Common myeloid progenitor, CD34-positive (primary cell): Measurements from ENCODE around the gene BANK1.
A peak's percentile ranks its signal among the peaks of the same experiment; 100 is the strongest.

ENCODE experiments used
- CTCF ChIA-PET: fragments of 350-600 bp; sonication (Branson Sonifier 250); formaldehyde crosslinking; loops from one replicate; lab custom pipeline; 2021; ENCODE audit warnings: antibody characterized with exemption; lab: Charles Lee
- POLR2A ChIA-PET: fragments of 350-600 bp; sonication (Branson Sonifier 250); formaldehyde crosslinking; loops from one replicate; lab custom pipeline; 2021; ENCODE audit warnings: antibody characterized with exemption; lab: Charles Lee
- DNase-seq, 3 donors: peaks; one replicate each; pipeline versions ENCODE4 v3.0.0 to v3.0.0-alpha.2; 2013
- H3K27ac ChIP-seq, 2 experiments: 1 replicate in 1 of 2; 2 replicates in 1 of 2; pipeline ENCODE4 v1.7.0; 2013; ENCODE audit warnings: inconsistent platforms in 2 of 2, low read length in 2 of 2, mild to moderate bottlenecking in 2 of 2, low read depth in 1 of 2, moderate library complexity in 1 of 2; ENCODE audit not compliant: severe bottlenecking in 2 of 2, insufficient read depth in 1 of 2, poor library complexity in 1 of 2
- H3K27me3 ChIP-seq, 5 experiments: replicated peaks in 2 of 5; 1 replicate in 3 of 5; 2 replicates in 2 of 5; pipeline versions ENCODE4 v1.6.1 to v1.7.0; 2013; ENCODE audit warnings: low read length in 4 of 5, mild to moderate bottlenecking in 2 of 5, moderate library complexity in 2 of 5, inconsistent platforms in 1 of 5; ENCODE audit not compliant: insufficient read depth in 5 of 5, control insufficient read depth in 4 of 5
- H3K36me3 ChIP-seq, 4 experiments: 1 replicate in 2 of 4; 2 replicates in 2 of 4; pipeline versions ENCODE4 v1.6.1 to v1.7.0; 2013; ENCODE audit warnings: low read length in 3 of 4, control low read depth in 1 of 4, mild to moderate bottlenecking in 1 of 4; ENCODE audit not compliant: control insufficient read depth in 4 of 4, insufficient read depth in 4 of 4
- H3K4me1 ChIP-seq, 4 experiments: 1 replicate in 3 of 4; 2 replicates in 1 of 4; pipeline versions ENCODE4 v1.6.1 to v1.7.1; 2013; ENCODE audit warnings: low read length in 3 of 4, mild to moderate bottlenecking in 3 of 4, control low read depth in 1 of 4, inconsistent platforms in 1 of 4, moderate library complexity in 1 of 4; ENCODE audit not compliant: control insufficient read depth in 4 of 4, insufficient read depth in 4 of 4; ENCODE audit errors: control extremely low read depth in 1 of 4
- H3K4me3 ChIP-seq, 7 experiments: 1 replicate in 4 of 7; 2 replicates in 3 of 7; pipeline versions ENCODE4 v1.5.1 to v1.7.0; 2013; ENCODE audit warnings: mild to moderate bottlenecking in 7 of 7, low read length in 6 of 7, moderate library complexity in 6 of 7, inconsistent platforms in 2 of 7, low read depth in 2 of 7, control low read depth in 1 of 7; ENCODE audit not compliant: insufficient read depth in 4 of 7, control insufficient read depth in 1 of 7; ENCODE audit errors: extremely low read depth in 1 of 7
- H3K9me3 ChIP-seq, 5 experiments: 1 replicate in 4 of 5; 2 replicates in 1 of 5; pipeline versions ENCODE4 v1.6.1 to v1.7.1; 2013; ENCODE audit warnings: low read length in 4 of 5, mild to moderate bottlenecking in 2 of 5, inconsistent platforms in 1 of 5, low read depth in 1 of 5, moderate library complexity in 1 of 5; ENCODE audit not compliant: control insufficient read depth in 4 of 5, insufficient read depth in 2 of 5; ENCODE audit errors: control extremely low read depth in 1 of 5
- WGBS: methylation state at CpG from one replicate; pipeline ENCODE4 v1.1.5; 2013; ENCODE audit not compliant: insufficient coverage; 5-methylcytosine and 5-hydroxymethylcytosine counted together

Gene BANK1

GRCh38 chr4:102027961-102028360 is 237.4 kb downstream of the BANK1 start:
- Histone ChIP-seq H3K27ac (no peak overlapping the region), H3K4me3 (no peak overlapping the region), H3K36me3 (peaks cover 0 to 4% (median 1%) of the 10 kb centered on the region in 4 experiments), H3K27me3 (no peaks in the 10 kb centered on the region), H3K4me1 (no peaks in the 10 kb centered on the region), H3K9me3 (peaks cover 0 to 2% (median 0%) of the 10 kb centered on the region in 5 experiments)
- CTCF ChIA-PET = no interaction called here
- DNase-seq = no peak
- POLR2A ChIA-PET = no interaction called here
- WGBS = no CpG with 5 or more reads among the region's 4 CpGs

- H3K27me3 ChIP-seq = no peaks in the 10 kb centered on the region
- peaks cover 0 to 2% (median 0%) of the 10 kb centered on the region in 5 experiments for H3K9me3 ChIP-seq
- ChIA-PET POLR2A (no interaction called here), CTCF (no interaction called here)
- WGBS = no CpG with 5 or more reads among the region's 2 CpGs
- DNase-seq = no peak
- no peak overlapping the region for H3K27ac ChIP-seq
- H3K4me1 ChIP-seq = no peaks in the 10 kb centered on the region
- no peaks in the 10 kb centered on the region for H3K36me3 ChIP-seq
- no peak overlapping the region for H3K4me3 ChIP-seq
Measured at GRCh38 chr4:102031406-102031805, 240.9 kb downstream of the BANK1 start.

- no peaks in the 10 kb centered on the region for H3K27me3 ChIP-seq
- 100% methylated on average over 1 of the region's 1 CpG for WGBS
- H3K36me3 ChIP-seq = no peaks in the 10 kb centered on the region
- H3K27ac ChIP-seq = no peak overlapping the region
- no peak for DNase-seq
- POLR2A ChIA-PET = no interaction called here
- H3K9me3 ChIP-seq = no peaks in the 10 kb centered on the region
- CTCF ChIA-PET = no interaction called here
- H3K4me1 ChIP-seq = no peaks in the 10 kb centered on the region
- no peak overlapping the region for H3K4me3 ChIP-seq
Measured at GRCh38 chr4:102036016-102036415, 245.5 kb downstream of the BANK1 start.

GRCh38 chr4:102036619-102037376 is 246.3 kb downstream of the BANK1 start:
- no peaks in the 10 kb centered on the region for H3K4me1 ChIP-seq
- POLR2A ChIA-PET = no interaction called here
- WGBS = 100% methylated on average over 1 of the region's 5 CpGs
- H3K27me3 ChIP-seq = no peaks in the 10 kb centered on the region
- H3K9me3 ChIP-seq = no peaks in the 10 kb centered on the region
- no peak for DNase-seq
- H3K36me3 ChIP-seq = no peaks in the 10 kb centered on the region
- H3K4me3 ChIP-seq = no peak overlapping the region
- no peak overlapping the region for H3K27ac ChIP-seq
- CTCF ChIA-PET = no interaction called here

- no peak overlapping the region for H3K27ac ChIP-seq
- no peaks in the 10 kb centered on the region for H3K9me3 ChIP-seq
- H3K27me3 ChIP-seq = no peaks in the 10 kb centered on the region
- CTCF ChIA-PET = no interaction called here
- peak overlapping the region in 1 of 7 experiments; percentile 36 for H3K4me3 ChIP-seq
- H3K36me3 ChIP-seq = no peaks in the 10 kb centered on the region
- DNase-seq = peak in 1 of 3 donors; percentile 1
- H3K4me1 ChIP-seq = no peaks in the 10 kb centered on the region
- whole genome bisulfite sequencing = 35% methylated on average over 2 of the region's 2 CpGs
- POLR2A ChIA-PET = no interaction called here
Measured at GRCh38 chr4:102037566-102037965, 247.0 kb downstream of the BANK1 start.

- CTCF ChIA-PET = no interaction called here
- H3K4me3 ChIP-seq = no peak overlapping the region
- no peaks in the 10 kb centered on the region for H3K27me3 ChIP-seq
- H3K9me3 ChIP-seq = no peaks in the 10 kb centered on the region
- POLR2A ChIA-PET = no interaction called here
- no peaks in the 10 kb centered on the region for H3K4me1 ChIP-seq
- no peaks in the 10 kb centered on the region for H3K36me3 ChIP-seq
- no peak overlapping the region for H3K27ac ChIP-seq
- no peak for DNase-seq
- 100% methylated on average over 2 of the region's 7 CpGs for WGBS
Measured at GRCh38 chr4:102042871-102043802, 252.6 kb downstream of the BANK1 start.

GRCh38 chr4:102047616-102048015 is 257.1 kb downstream of the BANK1 start:
- Histone ChIP-seq H3K36me3 (no peaks in the 10 kb centered on the region), H3K9me3 (peaks cover 0 to 8% (median 1%) of the 10 kb centered on the region in 5 experiments), H3K27ac (no peak overlapping the region), H3K4me3 (no peak overlapping the region), H3K4me1 (no peaks in the 10 kb centered on the region), H3K27me3 (no peaks in the 10 kb centered on the region)
- POLR2A ChIA-PET = no interaction called here
- CTCF ChIA-PET = no interaction called here
- WGBS = 100% methylated on average over 1 of the region's 2 CpGs
- no peak for DNase-seq
